HG02981 (cell line): ENCODE data around the gene SNX17.
"Not testable (repeated sequence)": the region's sequence is repeated elsewhere in the genome, so short reads cannot be mapped to it uniquely, and the experiment has no call there.

Experiments used
- ATAC-seq: cut with Tn5 transposase; IDR thresholded peaks from one replicate; pipeline ENCODE4 v1.9.1; 2021; ENCODE audit warnings: mild to moderate bottlenecking, moderate library complexity; ENCODE audit not compliant: unreplicated experiment

The SNX17 gene

GRCh38 chr2:27393225-27393624 is 22.8 kb downstream of the SNX17 start:
- ATAC-seq = no peak

GRCh38 chr2:27398962-27399361 is 28.5 kb downstream of the SNX17 start:
- ATAC-seq = no peak

- no peak for ATAC-seq
These were observed 30.1 kb downstream of the SNX17 start for GRCh38 chr2:27400348-27401135.

GRCh38 chr2:27407798-27408491 is 37.5 kb downstream of the SNX17 start:
- ATAC-seq = no peak

- peak; percentile 32 for ATAC-seq
These were observed 38.3 kb downstream of the SNX17 start for GRCh38 chr2:27408601-27409320.

GRCh38 chr2:27409321-27410073 is 39.1 kb downstream of the SNX17 start, which contains the start of gene PPM1G:
Gene PPM1G, minus strand, starts transcription at chr2:27409591. Its CDS starts 169 bp downstream, at chr2:27409422.
- ATAC-seq = peak; percentile 95

- no peak for ATAC-seq
These were observed 42.2 kb downstream of the SNX17 start for GRCh38 chr2:27412419-27413152.

- no peak for ATAC-seq
These were observed 45.7 kb downstream of the SNX17 start for GRCh38 chr2:27416151-27416550.

GRCh38 chr2:27420996-27421395 is 50.6 kb downstream of the SNX17 start:
- no peak for ATAC-seq

- ATAC-seq = no peak
These were observed 51.3 kb downstream of the SNX17 start for GRCh38 chr2:27421660-27422250.

- ATAC-seq = no peak
These were observed 52.5 kb downstream of the SNX17 start for GRCh38 chr2:27422958-27423357.

- ATAC-seq = not testable (repeated sequence)
These were observed 54.6 kb downstream of the SNX17 start for GRCh38 chr2:27425039-27425438.
